ENCODE results near the gene MYT1. TPM values are rescaled to one million over a fixed set of nuclear protein-coding genes. Genes with fewer than 3 reads are reported as not detected.

The MYT1 gene
- total and polyA plus RNA-seq, 4 donors: under 0.01 to 6.5 (median 0.08) TPM

DNA sequence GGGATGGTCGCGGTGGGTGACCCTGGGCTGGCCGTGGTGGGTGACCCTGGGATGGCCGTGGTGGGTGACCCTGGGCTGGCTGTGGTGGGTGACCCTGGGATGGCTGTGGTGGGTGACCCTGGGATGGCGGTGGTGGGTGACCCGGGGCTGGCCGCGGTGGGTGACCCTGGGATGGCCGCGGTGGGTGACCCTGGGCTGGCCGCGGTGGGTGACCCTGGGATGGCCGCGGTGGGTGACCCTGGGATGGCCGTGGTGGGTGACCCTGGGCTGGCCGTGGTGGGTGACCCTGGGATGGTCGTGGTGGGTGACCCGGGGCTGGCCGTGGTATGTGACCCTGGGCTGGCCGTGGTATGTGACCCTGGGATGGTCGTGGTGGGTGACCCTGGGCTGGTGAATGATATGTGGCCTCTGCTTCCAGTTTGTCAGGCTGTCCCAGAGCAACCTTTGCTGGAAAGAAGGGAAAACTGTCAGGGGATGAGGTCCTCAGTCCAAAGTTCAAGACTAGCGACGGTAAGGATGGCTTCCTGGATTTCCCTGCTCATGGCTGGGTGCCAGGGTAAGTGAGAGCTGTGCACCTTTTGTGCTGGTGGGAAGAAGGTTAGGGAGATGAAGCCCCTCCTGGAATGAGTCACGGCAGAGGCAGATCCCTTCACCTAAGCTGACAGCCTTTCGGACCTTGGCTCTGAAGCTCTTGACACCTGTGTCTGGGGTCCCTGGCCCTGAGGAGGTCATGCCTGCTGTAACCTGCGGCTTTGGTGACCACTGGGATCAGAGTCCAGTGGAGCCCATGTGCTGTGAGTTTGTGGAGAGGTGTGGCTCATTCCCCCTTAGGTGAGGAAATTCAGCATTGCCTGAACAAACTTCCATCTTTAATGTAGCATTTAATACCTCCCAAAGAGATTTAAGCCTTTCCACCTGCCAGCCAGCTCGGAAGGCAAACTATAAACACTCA, 72.2 kb downstream of the MYT1 start:
- no peak for DNase-seq (ENCODE audit: low spot score)
- H3K9ac ChIP-seq (ENCODE audit: low read depth in 1 of 2, low read length in 2 of 2): no peak overlapping the region
- 48% methylated on average over 27 of the region's 27 CpGs for WGBS

More for the DNA sequence above, 72.2 kb downstream of the MYT1 start:
- no peaks in the 10 kb centered on the region for H3K36me3 ChIP-seq (ENCODE audit: control insufficient read depth in 4 of 4, insufficient read depth in 3 of 4, low read depth in 1 of 4, low read length in 3 of 4)
- H3K27me3 ChIP-seq (ENCODE audit: control insufficient read depth in 4 of 4, insufficient read depth in 4 of 4, low read length in 3 of 4): no peaks in the 10 kb centered on the region
- H3K9me3 ChIP-seq (ENCODE audit: control insufficient read depth in 4 of 4, low read length in 3 of 4): no peaks in the 10 kb centered on the region
- TF ChIP-seq FOXA1 (IDR thresholded peaks at IDR 0.05) (no peak), ZBTB33 (IDR thresholded peaks at IDR 0.05) (no peak), RXRA (IDR thresholded peaks at IDR 0.05) (peak; percentile 94 to 95), FOXA2 (IDR thresholded peaks at IDR 0.05) (no peak), RAD21 (IDR thresholded peaks at IDR 0.05) (no peak), HNF4G (IDR thresholded peaks at IDR 0.05) (peak; percentile 84), YY1 (IDR thresholded peaks at IDR 0.05) (peak; percentile 64), NR2F2 (IDR thresholded peaks at IDR 0.05) (peak; percentile 86), ATF3 (IDR thresholded peaks at IDR 0.05) (peak; percentile 33), SP1 (IDR thresholded peaks at IDR 0.05) (peak; percentile 97), TAF1 (conservative IDR thresholded peaks at IDR 0.05) (no peak), JUND (IDR thresholded peaks at IDR 0.05) (peak; percentile 38 to 53), CTCF (IDR thresholded peaks at IDR 0.05; ENCODE audit: low read depth, low read length, missing input control) (no peak), EGR1 (IDR thresholded peaks at IDR 0.05; ENCODE audit: low read depth in 2 of 2) (no peak), HNF4A (conservative IDR thresholded peaks at IDR 0.05) (peak; percentile 86 to 96), GABPA (IDR thresholded peaks at IDR 0.05 in 1 of 2, conservative IDR thresholded peaks at IDR 0.05 in 1 of 2) (no peak)
- TF ChIP-seq, protein P1, sequence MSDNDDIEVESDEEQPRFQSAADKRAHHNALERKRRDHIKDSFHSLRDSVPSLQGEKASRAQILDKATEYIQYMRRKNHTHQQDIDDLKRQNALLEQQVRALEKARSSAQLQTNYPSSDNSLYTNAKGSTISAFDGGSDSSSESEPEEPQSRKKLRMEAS (IDR thresholded peaks at IDR 0.05): peak; percentile 62
- TF ChIP-seq, protein P2, sequence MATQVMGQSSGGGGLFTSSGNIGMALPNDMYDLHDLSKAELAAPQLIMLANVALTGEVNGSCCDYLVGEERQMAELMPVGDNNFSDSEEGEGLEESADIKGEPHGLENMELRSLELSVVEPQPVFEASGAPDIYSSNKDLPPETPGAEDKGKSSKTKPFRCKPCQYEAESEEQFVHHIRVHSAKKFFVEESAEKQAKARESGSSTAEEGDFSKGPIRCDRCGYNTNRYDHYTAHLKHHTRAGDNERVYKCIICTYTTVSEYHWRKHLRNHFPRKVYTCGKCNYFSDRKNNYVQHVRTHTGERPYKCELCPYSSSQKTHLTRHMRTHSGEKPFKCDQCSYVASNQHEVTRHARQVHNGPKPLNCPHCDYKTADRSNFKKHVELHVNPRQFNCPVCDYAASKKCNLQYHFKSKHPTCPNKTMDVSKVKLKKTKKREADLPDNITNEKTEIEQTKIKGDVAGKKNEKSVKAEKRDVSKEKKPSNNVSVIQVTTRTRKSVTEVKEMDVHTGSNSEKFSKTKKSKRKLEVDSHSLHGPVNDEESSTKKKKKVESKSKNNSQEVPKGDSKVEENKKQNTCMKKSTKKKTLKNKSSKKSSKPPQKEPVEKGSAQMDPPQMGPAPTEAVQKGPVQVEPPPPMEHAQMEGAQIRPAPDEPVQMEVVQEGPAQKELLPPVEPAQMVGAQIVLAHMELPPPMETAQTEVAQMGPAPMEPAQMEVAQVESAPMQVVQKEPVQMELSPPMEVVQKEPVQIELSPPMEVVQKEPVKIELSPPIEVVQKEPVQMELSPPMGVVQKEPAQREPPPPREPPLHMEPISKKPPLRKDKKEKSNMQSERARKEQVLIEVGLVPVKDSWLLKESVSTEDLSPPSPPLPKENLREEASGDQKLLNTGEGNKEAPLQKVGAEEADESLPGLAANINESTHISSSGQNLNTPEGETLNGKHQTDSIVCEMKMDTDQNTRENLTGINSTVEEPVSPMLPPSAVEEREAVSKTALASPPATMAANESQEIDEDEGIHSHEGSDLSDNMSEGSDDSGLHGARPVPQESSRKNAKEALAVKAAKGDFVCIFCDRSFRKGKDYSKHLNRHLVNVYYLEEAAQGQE (IDR thresholded peaks at IDR 0.05): peak; percentile 24
- H3K27ac ChIP-seq (ENCODE audit: low read depth in 1 of 2, low read length in 2 of 2): peak overlapping the region; percentile 60 to 91
- H3K4me1 ChIP-seq (ENCODE audit: control insufficient read depth in 4 of 4, insufficient read depth in 4 of 4, low read length in 3 of 4): peaks cover 25 to 43% (median 35%) of the 10 kb centered on the region in 4 donors
- H3K4me3 ChIP-seq (ENCODE audit: low read depth in 1 of 3, low read length in 3 of 3): no peak overlapping the region
